HepG2 (cell line): Measurements from ENCODE around the gene ALDH4A1. TPM values are rescaled to one million over a fixed set of nuclear protein-coding genes. Genes with fewer than 3 reads are reported as not detected.

ENCODE experiments used
- ATAC-seq: fragments of 200-7000 bp; cut with Tn5 transposase; 3 replicates; pipeline ENCODE4 v1.9.1; 2020; ENCODE audit warnings: mild to moderate bottlenecking, moderate library complexity
- BruUV-seq: library from RNA; stranded (reverse); fragments of 400-500 nt; replicated peaks from 2 replicates; lab custom pipeline; 2021; lab: Mats Ljungman, UMichigan
- CTCF ChIA-PET: fragments of 300-600 bp; formaldehyde crosslinking; extraction: SDS; loops from one replicate; lab custom pipeline; 2021; ENCODE audit warnings: low total read pairs, inconsistent platforms, low intra/inter-chr PET ratio; lab: Yijun Ruan, JAX
- POLR2A ChIA-PET: fragments of 350-600 bp; sonication (Branson Sonifier 250); formaldehyde crosslinking; loops from one replicate; lab custom pipeline; 2020; ENCODE audit warnings: antibody characterized with exemption, inconsistent platforms; lab: Yijun Ruan, JAX
- DNase-seq: peaks from one replicate; pipeline ENCODE4 v3.0.0-alpha.2; 2015; ENCODE audit warnings: low spot score
- FAIRE-seq: peaks from 3 replicates; lab custom pipeline; 2011; peaks lifted over from hg19 to GRCh38; lab: Jason Lieb, UNC
- H2AFZ ChIP-seq: one replicate; pipeline ENCODE4 v1.6.1; 2011; ENCODE audit warnings: low read length, inconsistent platforms
- H3K27ac ChIP-seq: fragments of 300-600 bp; 3 replicates; pipeline ENCODE4 v1.8.0; 2011; ENCODE audit warnings: mixed run types, mild to moderate bottlenecking, mixed read lengths, low read length, inconsistent platforms; ENCODE audit not compliant: insufficient read depth; ENCODE audit errors: extremely low read length
- H3K27me3 ChIP-seq, 2 experiments: fragments of 200-600 bp in 1 of 2; 2 replicates in 1 of 2; 3 replicates in 1 of 2; pipeline versions ENCODE4 v1.6.0 to v1.8.0; 2011; ENCODE audit warnings: low read length in 2 of 2, mild to moderate bottlenecking in 2 of 2, moderate library complexity in 2 of 2, inconsistent platforms in 1 of 2; ENCODE audit not compliant: insufficient read depth in 2 of 2, control insufficient read depth in 1 of 2
- H3K36me3 ChIP-seq, 2 experiments: fragments of 200-600 bp in 1 of 2; replicated peaks in 1 of 2; 2 replicates in 1 of 2; 3 replicates in 1 of 2; pipeline versions ENCODE4 v1.5.1 to v1.8.0; 2011; ENCODE audit warnings: low read length in 2 of 2, inconsistent platforms in 1 of 2; ENCODE audit not compliant: insufficient read depth in 2 of 2, control insufficient read depth in 1 of 2
- H3K4me1 ChIP-seq: 2 replicates; pipeline ENCODE4 v1.5.1; 2012; ENCODE audit warnings: low read length, inconsistent platforms; ENCODE audit not compliant: insufficient read depth
- H3K4me2 ChIP-seq: 2 replicates; pipeline ENCODE4 v1.6.0; 2011; ENCODE audit warnings: low read depth, low read length, inconsistent platforms
- H3K4me3 ChIP-seq, 3 experiments: fragments of 200-600 bp in 1 of 3; sonication (generic), shearing (Covaris generic) in 1 of 3; replicated peaks in 1 of 3; 2 replicates each; pipeline ENCODE4 v1.5.1; 2011 to 2016; ENCODE audit warnings: low read length in 3 of 3, inconsistent platforms in 2 of 3, low read depth in 2 of 3, mild to moderate bottlenecking in 2 of 3, control low read depth in 1 of 3, mixed read lengths in 1 of 3; ENCODE audit not compliant: insufficient read depth in 1 of 3
- H3K79me2 ChIP-seq: one replicate; pipeline ENCODE4 v1.6.1; 2011; ENCODE audit warnings: low read length, inconsistent platforms; ENCODE audit not compliant: insufficient read depth
- H3K9ac ChIP-seq: 2 replicates; pipeline ENCODE4 v1.6.0; 2011; ENCODE audit warnings: mild to moderate bottlenecking, low read depth, low read length, inconsistent platforms; ENCODE audit not compliant: insufficient read depth
- H3K9me3 ChIP-seq: 2 replicates; pipeline ENCODE4 v1.5.1; 2012; ENCODE audit warnings: mild to moderate bottlenecking, low read length
- H4K20me1 ChIP-seq: 2 replicates; pipeline ENCODE4 v1.6.0; 2011; ENCODE audit warnings: inconsistent platforms, mild to moderate bottlenecking, low read length, moderate library complexity; ENCODE audit not compliant: insufficient read depth
- HMG20B ChIP-seq: conservative IDR thresholded peaks from 2 replicates; pipeline ENCODE4 v1.6.1; 2016; ENCODE audit warnings: missing genetic modification reagents, missing compliant biosample characterization
- MEF2D ChIP-seq: sonication (generic); formaldehyde crosslinking; IDR thresholded peaks from 2 replicates; pipeline ENCODE4 v1.5.1; 2020; ENCODE audit warnings: mild to moderate bottlenecking, missing genetic modification reagents
- NFE2 ChIP-seq: sonication (generic); formaldehyde crosslinking; IDR thresholded peaks from 2 replicates; pipeline ENCODE4 v1.4.0; 2020; ENCODE audit warnings: missing genetic modification reagents
- TFDP1 ChIP-seq: IDR thresholded peaks from 2 replicates; pipeline ENCODE4 v1.6.1; 2016; ENCODE audit warnings: missing compliant biosample characterization, missing genetic modification reagents, borderline replicate concordance
- UBTF ChIP-seq: sonication (generic); formaldehyde crosslinking; IDR thresholded peaks from 2 replicates; pipeline ENCODE4 v1.4.0; 2020; ENCODE audit warnings: mild to moderate bottlenecking, missing genetic modification reagents
- ZNF205 ChIP-seq: IDR thresholded peaks from 2 replicates; pipeline ENCODE4 v1.6.1; 2018; ENCODE audit warnings: missing biosample characterization, missing genetic modification reagents
- ZNF687 ChIP-seq: sonication (generic); formaldehyde crosslinking; IDR thresholded peaks from 2 replicates; pipeline ENCODE4 v1.5.1; 2020; ENCODE audit warnings: mild to moderate bottlenecking, missing genetic modification reagents, moderate library complexity
- ZNF747 ChIP-seq: sonication (generic); formaldehyde crosslinking; IDR thresholded peaks from 2 replicates; pipeline ENCODE4 v1.8.1; 2023; ENCODE audit warnings: missing genetic modification reagents, mild to moderate bottlenecking, borderline replicate concordance
- ZNF777 ChIP-seq: sonication (generic); formaldehyde crosslinking; IDR thresholded peaks from 2 replicates; pipeline ENCODE4 v1.4.0; 2020; ENCODE audit warnings: missing genetic modification reagents
- WGBS: methylation state at CpG from one replicate; pipeline ENCODE4 v1.1.6; 2017; ENCODE audit warnings: low lambda C conversion rate; 5-methylcytosine and 5-hydroxymethylcytosine counted together
- in situ Hi-C: cut with HindIII; loops from 2 replicates; pipeline ENCODE4 v1.10.0; 2017; ENCODE audit warnings: low pct_unique_long_range_greater_than_20kb; ENCODE audit not compliant: extremely low pct_ligation_motif_present
- intact Hi-C: fragments of 100-400 bp; cut with micrococcal nuclease; formaldehyde crosslinking; loops from one replicate; pipeline ENCODE4 v1.10.0; 2022; ENCODE audit not compliant: unreplicated experiment
- polyA plus RNA-seq, 8 experiments: library from polyadenylated mRNA; depleted of rRNA in 3 of 8; stranded (reverse) in 7 of 8; unstranded in 1 of 8; fragments of >200 nt; fragmentation: Illumina TruSeq in 4 of 8; extraction: Trizol in 4 of 8; gene quantifications; 2 replicates each; pipeline versions ENCODE4 v1.2.1 to v1.2.3, GENCODE V29; 2011 to 2016; ENCODE audit warnings: low read depth in 4 of 8, missing spikeins in 1 of 8, mixed read lengths in 1 of 8; ENCODE audit not compliant: insufficient read depth in 1 of 8
- total RNA-seq, 5 experiments: library from RNA; depleted of rRNA; stranded (reverse); fragments of >200 nt; fragmentation: Illumina TruSeq; extraction: Trizol; gene quantifications; 2 replicates each; pipeline ENCODE4 v1.2.3, GENCODE V29; 2016; ENCODE audit warnings: low read depth in 1 of 5

The ALDH4A1 gene
- total and polyA plus RNA-seq, 2 of the 13 experiments (the other 11 are each of a cell fraction or from before 2014, with no cell fraction given), result 76.4 to 240 TPM

GRCh38 chr1:18884727-18885126, 17.6 kb downstream of the ALDH4A1 start:
- ChIA-PET POLR2A (interaction anchor here (0.9 to 1.3 kb wide), 2 partner anchors 15 to 18 kb away, joined by 3 to 13 read pairs; partner anchors contain the start of gene ALDH4A1), CTCF (interaction anchor here (1.1 to 3.0 kb wide), 6 partner anchors 18 to 212 kb away, joined by 3 to 29 read pairs (median 6); partner anchors contain the start of gene ALDH4A1)
- TF ChIP-seq ZNF777 (CRISPR knock-in tag), result no peak
- TF ChIP-seq UBTF (CRISPR knock-in tag), result no peak
- no peak for TF ChIP-seq MEF2D (CRISPR knock-in tag)
- no peak for TF ChIP-seq HMG20B
- no peak for TF ChIP-seq ZNF205 (CRISPR knock-in tag)
- no peak overlapping the region for H3K4me2 ChIP-seq
- no peak overlapping the region for H3K4me3 ChIP-seq
- H3K9ac ChIP-seq, result no peak overlapping the region
- intact Hi-C loops, result loop anchor here (1.0 to 2.0 kb wide), 2 partner anchors 16 to 29 kb away; no protein-coding TSS in a partner anchor
- H3K27ac ChIP-seq, result no peak overlapping the region
- H3K36me3 ChIP-seq, result peaks cover 56 to 92% of the 10 kb centered on the region in 2 experiments
- H3K4me1 ChIP-seq, result no peaks in the 10 kb centered on the region
- H3K9me3 ChIP-seq, result no peaks in the 10 kb centered on the region
- DNase-seq (no peak), FAIRE-seq (no peak), ATAC-seq (peak; percentile 10; the same call in 2 of the 3 replicates)
- no peaks in the 10 kb centered on the region for H3K27me3 ChIP-seq
- no TSS peak for BruUV-seq
- 96% methylated on average over 6 of the region's 6 CpGs for WGBS
- H3K79me2 ChIP-seq, result no peaks in the 10 kb centered on the region
- H2AFZ ChIP-seq, result no peak overlapping the region
- H4K20me1 ChIP-seq, result peaks cover 32% of the 10 kb centered on the region
- in situ Hi-C loops, result no loop called here

- FAIRE-seq, result no peak
Measured at GRCh38 chr1:18884419-18884717, 18.0 kb downstream of the ALDH4A1 start.

More at GRCh38 chr1:18884419-18884717, 18.0 kb downstream of the ALDH4A1 start:
- Histone ChIP-seq H3K27ac (no peak overlapping the region), H3K9me3 (no peaks in the 10 kb centered on the region), H3K4me1 (no peaks in the 10 kb centered on the region), H3K4me3 (no peak overlapping the region), H3K27me3 (no peaks in the 10 kb centered on the region), H3K9ac (no peak overlapping the region), H3K36me3 (peaks cover 57 to 93% of the 10 kb centered on the region in 2 experiments), H4K20me1 (peaks cover 29% of the 10 kb centered on the region), H2AFZ (no peak overlapping the region), H3K4me2 (no peak overlapping the region), H3K79me2 (no peaks in the 10 kb centered on the region)
- ChIA-PET CTCF (interaction anchor here (1.1 to 3.0 kb wide), 6 partner anchors 19 to 212 kb away, joined by 3 to 29 read pairs (median 6); partner anchors contain the start of gene ALDH4A1), POLR2A (interaction anchor here (0.6 to 1.3 kb wide), 3 partner anchors 10 to 18 kb away, joined by 3 to 13 read pairs (median 3); partner anchors contain the start of gene ALDH4A1)
- TF ChIP-seq TFDP1 (no peak), ZNF687 (CRISPR knock-in tag) (peak; percentile 12; the same call in 1 of the 2 replicates), NFE2 (CRISPR knock-in tag) (no peak), ZNF747 (CRISPR knock-in tag) (no peak)
- in situ Hi-C loops (no loop called here), intact Hi-C loops (loop anchor here (1.0 to 2.0 kb wide), 2 partner anchors 16 to 29 kb away; no protein-coding TSS in a partner anchor)
- peak; percentile 21 for ATAC-seq
- WGBS, result 80% methylated on average over 4 of the region's 4 CpGs
- DNase-seq, result no peak
- no TSS peak for BruUV-seq
